Transverse colon (tissue), 4 donors: ENCODE results near the gene TRPV3. TPM values are rescaled to one million over a fixed set of nuclear protein-coding genes. Genes with fewer than 3 reads are reported as not detected.

Experiments used
- DNase-seq: peaks from one replicate; pipeline ENCODE4 v3.0.0-alpha.2; 2019
- H3K27ac ChIP-seq, 4 donors: fragments of 200-600 bp; sonication (generic); 2 replicates each; pipeline ENCODE4 v1.5.1; 2016 to 2018; ENCODE audit warnings: inconsistent platforms in 4 of 4
- H3K27me3 ChIP-seq: fragments of 200-600 bp; sonication (generic); 2 replicates; pipeline ENCODE4 v1.5.1; 2017; ENCODE audit warnings: inconsistent platforms
- H3K36me3 ChIP-seq, 4 donors: fragments of 200-600 bp; sonication (generic); 2 replicates each; pipeline ENCODE4 v1.5.1; 2017 to 2019; ENCODE audit warnings: inconsistent platforms in 4 of 4
- H3K4me1 ChIP-seq, 4 donors: fragments of 200-600 bp; sonication (generic); 2 replicates each; pipeline ENCODE4 v1.5.1; 2017 to 2020; ENCODE audit warnings: inconsistent platforms in 4 of 4
- H3K4me3 ChIP-seq, 4 donors: fragments of 200-600 bp; sonication (generic); 1 replicate in 1 of 4; 2 replicates in 3 of 4; pipeline versions ENCODE4 v1.5.1 to v1.6.1; 2017 to 2019; ENCODE audit warnings: inconsistent platforms in 4 of 4
- H3K9me3 ChIP-seq, 2 donors: fragments of 200-600 bp; sonication (generic); 2 replicates each; pipeline ENCODE4 v1.5.1; 2017 to 2019; ENCODE audit warnings: inconsistent platforms in 2 of 2
- CTCF ChIP-seq, 5 experiments: fragments of 200-600 bp in 3 of 5; fragments of 450-650 bp in 2 of 5; sonication (generic) in 3 of 5; IDR thresholded peaks; 1 replicate in 2 of 5; 2 replicates in 3 of 5; pipeline ENCODE4 v1.5.1; 2016 to 2017; ENCODE audit warnings: antibody characterized with exemption in 5 of 5, inconsistent platforms in 3 of 5, mild to moderate bottlenecking in 2 of 5, moderate library complexity in 1 of 5
- EP300 ChIP-seq: sonication (generic); formaldehyde crosslinking; IDR thresholded peaks from one replicate; pipeline ENCODE4 v1.6.1; 2017; ENCODE audit warnings: antibody characterized with exemption, low read depth
- POLR2A ChIP-seq: fragments of 450-650 bp; IDR thresholded peaks from one replicate; pipeline ENCODE4 v1.6.1; 2016; ENCODE audit warnings: antibody characterized with exemption, mild to moderate bottlenecking, moderate library complexity
- POLR2AphosphoS5 ChIP-seq, 3 donors: sonication (generic); formaldehyde crosslinking; IDR thresholded peaks; one replicate each; pipeline ENCODE4 v1.6.1; 2016; ENCODE audit warnings: antibody characterized with exemption in 3 of 3
- WGBS, 2 donors: methylation state at CpG; one replicate each; pipeline ENCODE4 v1.1.5; 2018; ENCODE audit warnings: low coverage in 1 of 2; 5-methylcytosine and 5-hydroxymethylcytosine counted together
- in situ Hi-C, 4 donors: fragments of 200-750 bp; cut with MboI; loops; one replicate each; pipeline versions ENCODE4 v1.15.0 to v1.15.1; 2017; ENCODE audit warnings: low sequenced_read_pairs in 3 of 4, low pct_ligation_motif_present in 1 of 4, low pct_unique_long_range_greater_than_20kb in 1 of 4
- intact Hi-C: fragments of 100-400 bp; cut with DNase I; formaldehyde crosslinking; loops from one replicate; pipeline ENCODE4 v1.15.1; 2023; ENCODE audit warnings: low total_unique reads
- total RNA-seq, 4 donors: library from RNA; depleted of rRNA; stranded (reverse); fragments of >200 nt; gene quantifications; one replicate each; pipeline ENCODE4 v1.1.0, GENCODE V29; 2016

The TRPV3 gene
- total RNA-seq, 4 donors from 2014 or later, result 0.20 to 7.1 (median 3.7) TPM

DNA sequence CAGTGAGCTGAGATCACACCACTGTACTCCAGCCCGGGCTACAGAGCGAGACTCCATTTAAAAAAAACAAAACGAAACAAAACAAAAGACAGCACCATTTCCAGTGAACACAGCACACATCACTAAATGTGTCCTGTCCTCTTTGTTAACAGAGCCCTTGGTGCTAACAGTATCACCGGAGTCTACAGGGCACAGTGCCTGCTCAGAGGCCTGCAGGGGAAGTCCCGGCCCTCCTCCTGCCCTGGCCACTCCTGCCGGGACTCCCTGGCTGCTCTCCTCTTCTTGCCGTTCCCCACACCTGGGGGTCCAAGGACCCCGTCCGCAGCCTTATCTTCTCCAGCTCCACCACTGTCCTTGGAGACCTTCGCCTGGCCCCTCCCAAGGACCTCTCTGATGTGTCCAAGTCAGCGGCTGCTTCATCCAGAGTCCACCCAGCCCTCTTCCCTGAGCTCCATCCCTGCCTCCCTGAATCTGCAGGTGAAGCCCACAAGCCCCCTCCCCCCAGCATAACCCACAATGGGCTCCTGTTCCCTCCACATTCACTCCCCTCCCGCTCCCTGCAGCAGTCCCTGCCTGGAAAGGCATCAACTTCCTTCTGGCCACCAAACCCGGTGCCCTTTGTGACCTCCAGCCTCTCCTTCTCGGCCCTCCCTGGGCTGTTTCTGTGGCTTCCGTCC lies 43.1 kb upstream of the TRPV3 start:
- H3K27me3 ChIP-seq, result no peaks in the 10 kb centered on the region
- no peaks in the 10 kb centered on the region for H3K4me1 ChIP-seq
- H3K4me3 ChIP-seq, result no peak overlapping the region
- intact Hi-C loops (no loop called here), in situ Hi-C loops (no loop called here)
- no peaks in the 10 kb centered on the region for H3K36me3 ChIP-seq
- TF ChIP-seq CTCF (IDR thresholded peaks at IDR 0.05) (no peak), POLR2A (no peak), POLR2AphosphoS5 (IDR thresholded peaks at IDR 0.05) (no peak), EP300 (no peak)
- H3K27ac ChIP-seq, result no peak overlapping the region
- WGBS, 2 donors, result 93 to 94% methylated on average over 7 to 15 of the region's 15 CpGs
- DNase-seq, result no peak
- no peaks in the 10 kb centered on the region for H3K9me3 ChIP-seq

DNA sequence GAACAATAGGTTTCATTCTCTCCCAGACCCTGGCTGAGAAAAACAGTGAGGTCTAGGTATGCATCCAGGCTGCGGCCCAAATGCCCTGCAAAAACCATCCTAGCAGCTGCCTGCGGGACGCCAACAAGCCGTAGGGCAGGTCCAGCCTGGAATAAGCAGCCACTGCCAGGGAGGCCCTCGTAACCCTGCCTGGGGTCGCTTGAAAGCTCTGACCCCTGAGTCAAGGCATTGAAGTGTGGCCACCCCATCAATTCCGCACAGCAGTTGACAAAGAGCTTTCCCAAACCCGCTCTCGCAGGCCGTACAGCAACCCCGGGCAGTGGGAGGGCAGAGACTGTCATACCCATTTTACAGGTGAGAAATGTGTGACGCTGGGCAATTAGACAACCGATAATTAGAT lies 40.5 kb upstream of the TRPV3 start:
- 90% methylated on average over 13 of the region's 13 CpGs; no CpG with 5 or more reads in 1 of the 2 donors for WGBS, 2 donors
- intact Hi-C loops (no loop called here), in situ Hi-C loops (no loop called here)
- TF ChIP-seq POLR2AphosphoS5 (IDR thresholded peaks at IDR 0.05), result no peak
- no peak for TF ChIP-seq POLR2A
- TF ChIP-seq EP300, result no peak
- TF ChIP-seq CTCF (IDR thresholded peaks at IDR 0.05), result no peak
- no peak overlapping the region for H3K4me3 ChIP-seq
- H3K27ac ChIP-seq, result no peak overlapping the region
- no peaks in the 10 kb centered on the region for H3K4me1 ChIP-seq
- H3K27me3 ChIP-seq, result no peaks in the 10 kb centered on the region
- no peaks in the 10 kb centered on the region for H3K9me3 ChIP-seq
- no peaks in the 10 kb centered on the region for H3K36me3 ChIP-seq
- DNase-seq, result no peak

GRCh38 chr17:3596804-3597464 lies 39.3 kb upstream of the TRPV3 start:
- H3K9me3 ChIP-seq, result no peaks in the 10 kb centered on the region
- 90% methylated on average over 27 of the region's 27 CpGs; no CpG with 5 or more reads in 1 of the 2 donors for WGBS, 2 donors
- no peaks in the 10 kb centered on the region for H3K27me3 ChIP-seq

More at GRCh38 chr17:3596804-3597464, 39.3 kb upstream of the TRPV3 start:
- Histone ChIP-seq H3K27ac (no peak overlapping the region), H3K4me3 (no peak overlapping the region), H3K4me1 (no peaks in the 10 kb centered on the region), H3K36me3 (no peaks in the 10 kb centered on the region)
- no peak for DNase-seq
- in situ Hi-C loops, result no loop called here
- TF ChIP-seq CTCF (IDR thresholded peaks at IDR 0.05), result no peak
- TF ChIP-seq POLR2A, result no peak
- no peak for TF ChIP-seq EP300
- TF ChIP-seq POLR2AphosphoS5 (IDR thresholded peaks at IDR 0.05), result no peak
- intact Hi-C loops, result no loop called here
